ENCODE measurements around the gene PIGU. TPM values are rescaled to one million over a fixed set of nuclear protein-coding genes. Genes with fewer than 3 reads are reported as not detected.
"Not testable (repeated sequence)": the region's sequence is repeated elsewhere in the genome, so short reads cannot be mapped to it uniquely, and the experiment has no call there.

PIGU gene
- total RNA-seq, 1 experiment from 2014 or later = 24.4 TPM

GRCh38 chr20:34658654-34659053 lies 18.2 kb downstream of the PIGU start:
- not testable (repeated sequence) for H3K4me1 ChIP-seq (replicated peaks); DNase-seq (ENCODE audit: low read depth in 1 of 2, low spot score in 2 of 2); H3K27me3 ChIP-seq (replicated peaks); H3K27ac ChIP-seq; H3K9me3 ChIP-seq (replicated peaks); H3K4me3 ChIP-seq; H3K36me3 ChIP-seq

GRCh38 chr20:34654207-34654744 lies 22.6 kb downstream of the PIGU start:
- Histone ChIP-seq H3K36me3 (no peaks in the 10 kb centered on the region), H3K9me3 (replicated peaks) (no peaks in the 10 kb centered on the region), H3K27ac (no peak overlapping the region), H3K4me3 (no peak overlapping the region), H3K27me3 (replicated peaks) (no peaks in the 10 kb centered on the region), H3K4me1 (replicated peaks) (no peaks in the 10 kb centered on the region)
- no peak for DNase-seq (ENCODE audit: low read depth in 1 of 2, low spot score in 2 of 2)

GRCh38 chr20:34651200-34651599 lies 25.7 kb downstream of the PIGU start:
- H3K9me3 ChIP-seq (replicated peaks) = no peaks in the 10 kb centered on the region
- DNase-seq (ENCODE audit: low read depth in 1 of 2, low spot score in 2 of 2) = no peak
- no peak overlapping the region for H3K27ac ChIP-seq
- H3K4me3 ChIP-seq = no peak overlapping the region
- no peaks in the 10 kb centered on the region for H3K4me1 ChIP-seq (replicated peaks)
- no peaks in the 10 kb centered on the region for H3K27me3 ChIP-seq (replicated peaks)
- H3K36me3 ChIP-seq = no peaks in the 10 kb centered on the region

GRCh38 chr20:34647737-34648136 lies 29.2 kb downstream of the PIGU start:
- Histone ChIP-seq H3K4me3 (no peak overlapping the region), H3K9me3 (replicated peaks) (no peaks in the 10 kb centered on the region), H3K27ac (no peak overlapping the region), H3K27me3 (replicated peaks) (no peaks in the 10 kb centered on the region), H3K36me3 (peaks cover 9% of the 10 kb centered on the region; the same call in 1 of the 2 replicates), H3K4me1 (replicated peaks) (no peaks in the 10 kb centered on the region)
- no peak for DNase-seq (ENCODE audit: low read depth in 1 of 2, low spot score in 2 of 2)

- Histone ChIP-seq H3K9me3 (replicated peaks) (no peaks in the 10 kb centered on the region), H3K36me3 (peaks cover 9% of the 10 kb centered on the region; the same call in 1 of the 2 replicates), H3K27ac (no peak overlapping the region), H3K4me3 (no peak overlapping the region), H3K4me1 (replicated peaks) (no peaks in the 10 kb centered on the region), H3K27me3 (replicated peaks) (no peaks in the 10 kb centered on the region)
- no peak for DNase-seq (ENCODE audit: low read depth in 1 of 2, low spot score in 2 of 2)
These were observed 31.9 kb downstream of the PIGU start for GRCh38 chr20:34644951-34645350.

- no peaks in the 10 kb centered on the region for H3K4me1 ChIP-seq (replicated peaks)
- H3K27me3 ChIP-seq (replicated peaks) = no peaks in the 10 kb centered on the region
- no peak overlapping the region for H3K4me3 ChIP-seq
- no peak for DNase-seq (ENCODE audit: low read depth in 1 of 2, low spot score in 2 of 2)
- H3K9me3 ChIP-seq (replicated peaks) = no peaks in the 10 kb centered on the region
- H3K36me3 ChIP-seq = peaks cover 9% of the 10 kb centered on the region; the same call in 1 of the 2 replicates
- no peak overlapping the region for H3K27ac ChIP-seq
These were observed 32.5 kb downstream of the PIGU start for GRCh38 chr20:34644345-34644744.

- Histone ChIP-seq H3K4me3 (no peak overlapping the region), H3K27ac (no peak overlapping the region)
- no peak for DNase-seq (ENCODE audit: low read depth in 1 of 2, low spot score in 2 of 2)
These were observed 33.0 kb downstream of the PIGU start for GRCh38 chr20:34643928-34644327.

GRCh38 chr20:34642009-34642408 lies 34.9 kb downstream of the PIGU start:
- H3K4me1 ChIP-seq (replicated peaks) = peaks cover 14% of the 10 kb centered on the region
- H3K4me3 ChIP-seq = no peak overlapping the region
- no peaks in the 10 kb centered on the region for H3K9me3 ChIP-seq (replicated peaks)
- H3K36me3 ChIP-seq = peaks cover 14% of the 10 kb centered on the region
- H3K27me3 ChIP-seq (replicated peaks) = no peaks in the 10 kb centered on the region
- H3K27ac ChIP-seq = no peak overlapping the region
- no peak for DNase-seq (ENCODE audit: low read depth in 1 of 2, low spot score in 2 of 2)

More at GRCh38 chr20:34643928-34644327, 33.0 kb downstream of the PIGU start:
- Histone ChIP-seq H3K4me1 (replicated peaks) (no peaks in the 10 kb centered on the region), H3K9me3 (replicated peaks) (no peaks in the 10 kb centered on the region), H3K27me3 (replicated peaks) (no peaks in the 10 kb centered on the region), H3K36me3 (peaks cover 9% of the 10 kb centered on the region; the same call in 1 of the 2 replicates)

- peaks cover 16% of the 10 kb centered on the region for H3K4me1 ChIP-seq (replicated peaks)
- no peaks in the 10 kb centered on the region for H3K27me3 ChIP-seq (replicated peaks)
- H3K4me3 ChIP-seq = no peak overlapping the region
- H3K27ac ChIP-seq = no peak overlapping the region
- no peaks in the 10 kb centered on the region for H3K9me3 ChIP-seq (replicated peaks)
- H3K36me3 ChIP-seq = peaks cover 24% of the 10 kb centered on the region
- DNase-seq (ENCODE audit: low read depth in 1 of 2, low spot score in 2 of 2) = no peak
These were observed 37.1 kb downstream of the PIGU start for GRCh38 chr20:34639755-34640222.

- no peak overlapping the region for H3K4me3 ChIP-seq
- no peak overlapping the region for H3K27ac ChIP-seq
- H3K9me3 ChIP-seq (replicated peaks) = no peaks in the 10 kb centered on the region
- no peak for DNase-seq (ENCODE audit: low read depth in 1 of 2, low spot score in 2 of 2)
- H3K4me1 ChIP-seq (replicated peaks) = peaks cover 16% of the 10 kb centered on the region
- H3K27me3 ChIP-seq (replicated peaks) = no peaks in the 10 kb centered on the region
- peaks cover 27% of the 10 kb centered on the region for H3K36me3 ChIP-seq
These were observed 38.4 kb downstream of the PIGU start for GRCh38 chr20:34638532-34638931.

GRCh38 chr20:34638039-34638292 lies 38.9 kb downstream of the PIGU start:
- Histone ChIP-seq H3K9me3 (replicated peaks) (no peaks in the 10 kb centered on the region), H3K27me3 (replicated peaks) (no peaks in the 10 kb centered on the region), H3K27ac (peak overlapping the region; percentile 36; the same call in 1 of the 2 replicates), H3K4me1 (replicated peaks) (peaks cover 16% of the 10 kb centered on the region), H3K4me3 (no peak overlapping the region), H3K36me3 (peaks cover 29% of the 10 kb centered on the region)
- DNase-seq (ENCODE audit: low read depth in 1 of 2, low spot score in 2 of 2) = no peak

- Histone ChIP-seq H3K9me3 (replicated peaks) (no peaks in the 10 kb centered on the region), H3K36me3 (peaks cover 33% of the 10 kb centered on the region), H3K27me3 (replicated peaks) (no peaks in the 10 kb centered on the region), H3K4me1 (replicated peaks) (peaks cover 16% of the 10 kb centered on the region), H3K27ac (peak overlapping the region; percentile 36), H3K4me3 (no peak overlapping the region)
- peak; percentile 49 to 61 for DNase-seq (ENCODE audit: low read depth in 1 of 2, low spot score in 2 of 2)
These were observed 39.5 kb downstream of the PIGU start for GRCh38 chr20:34637245-34638038.

GRCh38 chr20:34636648-34637047 lies 40.2 kb downstream of the PIGU start:
- H3K9me3 ChIP-seq (replicated peaks) = no peaks in the 10 kb centered on the region
- no peak overlapping the region for H3K27ac ChIP-seq
- H3K4me3 ChIP-seq = no peak overlapping the region
- peaks cover 34% of the 10 kb centered on the region for H3K36me3 ChIP-seq
- H3K27me3 ChIP-seq (replicated peaks) = no peaks in the 10 kb centered on the region
- peaks cover 16% of the 10 kb centered on the region for H3K4me1 ChIP-seq (replicated peaks)
- no peak for DNase-seq (ENCODE audit: low read depth in 1 of 2, low spot score in 2 of 2)

- H3K4me1 ChIP-seq (replicated peaks) = peaks cover 16% of the 10 kb centered on the region
- no peaks in the 10 kb centered on the region for H3K9me3 ChIP-seq (replicated peaks)
- H3K4me3 ChIP-seq = no peak overlapping the region
- no peak overlapping the region for H3K27ac ChIP-seq
- DNase-seq (ENCODE audit: low read depth in 1 of 2, low spot score in 2 of 2) = no peak
- H3K36me3 ChIP-seq = peaks cover 34% of the 10 kb centered on the region
- H3K27me3 ChIP-seq (replicated peaks) = no peaks in the 10 kb centered on the region
These were observed 42.5 kb downstream of the PIGU start for GRCh38 chr20:34634392-34634791.

Data from SJSA1 (cell line).